DMS 273 (cell line): ENCODE results near the gene EXOC6B.

Source experiments
- DNase-seq: peaks from one replicate; lab custom pipeline; 2025; ENCODE audit not compliant: unreplicated experiment; lab: John Stamatoyannopoulos, UW

The EXOC6B gene

GRCh38 chr2:72139874-72140620, 685.8 kb downstream of the EXOC6B start:
- no peak for DNase-seq

- no peak for DNase-seq
Observed at GRCh38 chr2:72139471-72139873, 686.4 kb downstream of the EXOC6B start.

GRCh38 chr2:72138921-72139381, 686.9 kb downstream of the EXOC6B start:
- no peak for DNase-seq

GRCh38 chr2:72138011-72138881, 687.6 kb downstream of the EXOC6B start:
- no peak for DNase-seq

- peak; percentile 85 for DNase-seq
Observed at GRCh38 chr2:72137498-72138010, 688.3 kb downstream of the EXOC6B start.

GRCh38 chr2:72136933-72137497, 688.8 kb downstream of the EXOC6B start:
- DNase-seq, result no peak

GRCh38 chr2:72136331-72136730, 689.5 kb downstream of the EXOC6B start:
- DNase-seq, result no peak

GRCh38 chr2:72135921-72136320, 689.9 kb downstream of the EXOC6B start:
- DNase-seq, result no peak

- DNase-seq, result no peak
Observed at GRCh38 chr2:72134997-72135800, 690.6 kb downstream of the EXOC6B start.

GRCh38 chr2:72134408-72134996, 691.3 kb downstream of the EXOC6B start:
- no peak for DNase-seq

- DNase-seq, result no peak
Observed at GRCh38 chr2:72133721-72134407, 692.0 kb downstream of the EXOC6B start.

- no peak for DNase-seq
Observed at GRCh38 chr2:72132981-72133720, 692.7 kb downstream of the EXOC6B start.

- no peak for DNase-seq
Observed at GRCh38 chr2:72131916-72132841, 693.7 kb downstream of the EXOC6B start.

- no peak for DNase-seq
Observed at GRCh38 chr2:72131371-72131891, 694.4 kb downstream of the EXOC6B start.

- no peak for DNase-seq
Observed at GRCh38 chr2:72130659-72131360, 695.0 kb downstream of the EXOC6B start.

GRCh38 chr2:72129681-72130340, 696.0 kb downstream of the EXOC6B start:
- no peak for DNase-seq

- no peak for DNase-seq
Observed at GRCh38 chr2:72128843-72129227, 697.0 kb downstream of the EXOC6B start.
